OCI-LY1 (cell line): ENCODE measurements around the gene AK6.

ENCODE experiments used
- EZH2 ChIP-seq: fragments of 200-600 bp; sonication (generic), shearing (Covaris generic); IDR thresholded peaks from 2 replicates; pipeline ENCODE4 v1.8.0; 2017; ENCODE audit warnings: borderline replicate concordance, mixed run types, mild to moderate bottlenecking, antibody characterized with exemption, low read length, moderate library complexity, mixed read lengths
- TF ChIP-seq, protein P1 (sequence below): fragments of 200-600 bp; sonication (generic), shearing (Covaris generic); IDR thresholded peaks from 2 replicates; pipeline ENCODE4 v1.5.1; 2017; ENCODE audit warnings: mild to moderate bottlenecking, antibody characterized with exemption, low read length, moderate library complexity, mixed read lengths

- TF ChIP-seq, protein P1, sequence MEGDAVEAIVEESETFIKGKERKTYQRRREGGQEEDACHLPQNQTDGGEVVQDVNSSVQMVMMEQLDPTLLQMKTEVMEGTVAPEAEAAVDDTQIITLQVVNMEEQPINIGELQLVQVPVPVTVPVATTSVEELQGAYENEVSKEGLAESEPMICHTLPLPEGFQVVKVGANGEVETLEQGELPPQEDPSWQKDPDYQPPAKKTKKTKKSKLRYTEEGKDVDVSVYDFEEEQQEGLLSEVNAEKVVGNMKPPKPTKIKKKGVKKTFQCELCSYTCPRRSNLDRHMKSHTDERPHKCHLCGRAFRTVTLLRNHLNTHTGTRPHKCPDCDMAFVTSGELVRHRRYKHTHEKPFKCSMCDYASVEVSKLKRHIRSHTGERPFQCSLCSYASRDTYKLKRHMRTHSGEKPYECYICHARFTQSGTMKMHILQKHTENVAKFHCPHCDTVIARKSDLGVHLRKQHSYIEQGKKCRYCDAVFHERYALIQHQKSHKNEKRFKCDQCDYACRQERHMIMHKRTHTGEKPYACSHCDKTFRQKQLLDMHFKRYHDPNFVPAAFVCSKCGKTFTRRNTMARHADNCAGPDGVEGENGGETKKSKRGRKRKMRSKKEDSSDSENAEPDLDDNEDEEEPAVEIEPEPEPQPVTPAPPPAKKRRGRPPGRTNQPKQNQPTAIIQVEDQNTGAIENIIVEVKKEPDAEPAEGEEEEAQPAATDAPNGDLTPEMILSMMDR, result no peak
- TF ChIP-seq EZH2, result no peak
Observed at GRCh38 chr5:69308046-69308553, 61.2 kb downstream of the AK6 start.
